GM21825 (cell line): ENCODE results near the gene YWHAH.

Experiments used
- ATAC-seq: cut with Tn5 transposase; IDR thresholded peaks from one replicate; pipeline ENCODE4 v1.9.1; 2021; ENCODE audit warnings: mild to moderate bottlenecking, moderate library complexity; ENCODE audit not compliant: unreplicated experiment

YWHAH gene

GRCh38 chr22:31947296-31947695 is 3.0 kb downstream of the YWHAH start:
- no peak for ATAC-seq

- no peak for ATAC-seq
These were observed 3.7 kb downstream of the YWHAH start for GRCh38 chr22:31948002-31948401.

- no peak for ATAC-seq
These were observed 5.9 kb downstream of the YWHAH start for GRCh38 chr22:31950226-31950625.

GRCh38 chr22:31951194-31952093 is 7.1 kb downstream of the YWHAH start:
- no peak for ATAC-seq

- ATAC-seq = no peak
These were observed 7.7 kb downstream of the YWHAH start for GRCh38 chr22:31952094-31952401.

GRCh38 chr22:31952472-31952871 is 8.1 kb downstream of the YWHAH start:
- ATAC-seq = no peak

- no peak for ATAC-seq
These were observed 8.9 kb downstream of the YWHAH start for GRCh38 chr22:31953261-31953660.

- no peak for ATAC-seq
These were observed 10.5 kb downstream of the YWHAH start for GRCh38 chr22:31954535-31955523.

- ATAC-seq = no peak
These were observed 12.0 kb downstream of the YWHAH start for GRCh38 chr22:31956360-31956759.

- no peak for ATAC-seq
These were observed 13.7 kb downstream of the YWHAH start for GRCh38 chr22:31957970-31958594.

- ATAC-seq = no peak
These were observed 14.4 kb downstream of the YWHAH start for GRCh38 chr22:31958625-31959239.

- no peak for ATAC-seq
These were observed 16.4 kb downstream of the YWHAH start for GRCh38 chr22:31960767-31961166.

GRCh38 chr22:31962387-31963125 is 18.2 kb downstream of the YWHAH start:
- ATAC-seq = no peak

GRCh38 chr22:31968022-31968421 is 23.7 kb downstream of the YWHAH start:
- ATAC-seq = no peak

- peak; percentile 30 for ATAC-seq
These were observed 25.6 kb downstream of the YWHAH start for GRCh38 chr22:31969789-31970489.

- ATAC-seq = peak; percentile 69
These were observed 26.4 kb downstream of the YWHAH start for GRCh38 chr22:31970490-31971444.

GRCh38 chr22:31972180-31972579 is 27.8 kb downstream of the YWHAH start:
- ATAC-seq = no peak

- ATAC-seq = no peak
These were observed 29.4 kb downstream of the YWHAH start for GRCh38 chr22:31973739-31974138.
